ENCODE results near the gene CEP85L. TPM values are rescaled to one million over a fixed set of nuclear protein-coding genes. Genes with fewer than 3 reads are reported as not detected.
A peak's percentile ranks its signal among the peaks of the same experiment; 100 is the strongest.

CEP85L gene
- total RNA-seq, 1 donor from 2014 or later: 42.3 TPM

DNA sequence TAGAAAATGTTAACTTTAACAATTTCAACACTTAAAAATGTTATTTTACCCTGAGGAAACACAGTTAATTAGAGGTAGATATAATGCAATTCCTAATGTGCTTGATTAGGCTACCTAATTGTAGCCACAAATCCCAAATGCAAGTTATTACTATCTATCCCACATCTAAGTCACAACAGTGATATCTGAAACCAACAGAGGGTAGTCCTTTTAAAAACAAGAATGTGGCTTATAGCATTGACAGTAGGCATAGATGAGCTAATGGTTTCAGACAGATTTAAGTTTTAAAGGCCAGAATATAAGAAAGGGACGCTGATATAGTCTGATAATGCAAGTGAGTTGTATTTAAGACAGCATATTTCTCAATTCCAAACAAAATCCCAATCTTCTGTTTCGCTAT, 80.3 kb downstream of the CEP85L start:
- peaks cover 29% of the 10 kb centered on the region for H3K36me3 Mint-ChIP-seq (ENCODE audit: low read depth)
- intact Hi-C loops (cut with micrococcal nuclease): no loop called here
- no peaks in the 10 kb centered on the region for H3K27me3 Mint-ChIP-seq
- peaks cover 17% of the 10 kb centered on the region for H3K9me3 Mint-ChIP-seq
- H3K4me1 Mint-ChIP-seq: peaks cover 7% of the 10 kb centered on the region
- no peak overlapping the region for H3K4me3 Mint-ChIP-seq
- no peak overlapping the region for H3K27ac Mint-ChIP-seq
- DNase-seq: no peak

DNA sequence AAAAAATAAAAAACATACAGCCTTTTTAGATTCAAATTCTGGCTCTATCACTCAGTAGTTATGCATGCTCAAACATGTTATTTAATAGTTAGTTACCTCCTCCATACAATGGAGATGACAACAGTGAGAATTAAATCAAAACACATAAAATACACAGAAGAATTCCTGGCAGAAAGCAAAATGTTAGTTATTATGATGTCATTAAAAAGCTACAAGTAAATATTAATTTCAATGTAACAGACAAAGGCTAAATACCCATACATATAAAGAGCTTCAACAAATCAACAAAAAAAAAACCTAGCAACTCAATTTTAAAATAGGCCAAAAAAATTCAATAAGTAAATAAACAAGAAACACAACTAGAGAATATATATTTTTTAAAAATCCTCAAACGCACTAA, 81.9 kb downstream of the CEP85L start:
- H3K36me3 Mint-ChIP-seq (ENCODE audit: low read depth): peaks cover 23% of the 10 kb centered on the region
- no peak for DNase-seq
- no peaks in the 10 kb centered on the region for H3K27me3 Mint-ChIP-seq
- H3K9me3 Mint-ChIP-seq: peaks cover 7% of the 10 kb centered on the region
- H3K4me1 Mint-ChIP-seq: peaks cover 14% of the 10 kb centered on the region
- no peak overlapping the region for H3K27ac Mint-ChIP-seq
- intact Hi-C loops (cut with micrococcal nuclease): loop anchor here (5.0 to 10.0 kb wide), 3 partner anchors 158 to 323 kb away; partner anchors contain the start of gene ASF1A
- H3K4me3 Mint-ChIP-seq: no peak overlapping the region

DNA sequence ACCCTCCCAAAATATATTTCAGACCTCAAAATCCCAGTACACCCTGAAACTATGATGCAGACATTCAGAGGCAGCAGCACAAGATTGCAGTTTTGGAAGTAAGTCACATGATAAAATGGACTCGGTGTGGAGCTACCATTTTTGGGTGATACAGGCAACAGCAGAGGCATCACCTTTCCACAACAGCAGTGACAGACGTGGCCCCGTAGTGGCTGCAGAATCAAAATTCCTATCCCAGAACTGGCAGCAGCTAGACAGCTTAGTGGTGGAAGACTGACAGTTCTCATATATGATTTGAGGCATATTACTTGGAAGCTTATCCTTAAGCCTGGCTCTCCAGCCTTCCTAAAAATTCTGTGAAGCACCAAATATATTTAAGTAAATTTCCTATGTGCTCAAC, 83.4 kb downstream of the CEP85L start:
- no peaks in the 10 kb centered on the region for H3K27me3 Mint-ChIP-seq
- H3K27ac Mint-ChIP-seq: no peak overlapping the region
- peaks cover 17% of the 10 kb centered on the region for H3K36me3 Mint-ChIP-seq (ENCODE audit: low read depth)
- peaks cover 14% of the 10 kb centered on the region for H3K4me1 Mint-ChIP-seq
- intact Hi-C loops (cut with micrococcal nuclease): loop anchor here (5.0 to 10.0 kb wide), 3 partner anchors 159 to 324 kb away; partner anchors contain the start of gene ASF1A
- DNase-seq: peak; percentile 48
- no peak overlapping the region for H3K4me3 Mint-ChIP-seq
- no peaks in the 10 kb centered on the region for H3K9me3 Mint-ChIP-seq

DNA sequence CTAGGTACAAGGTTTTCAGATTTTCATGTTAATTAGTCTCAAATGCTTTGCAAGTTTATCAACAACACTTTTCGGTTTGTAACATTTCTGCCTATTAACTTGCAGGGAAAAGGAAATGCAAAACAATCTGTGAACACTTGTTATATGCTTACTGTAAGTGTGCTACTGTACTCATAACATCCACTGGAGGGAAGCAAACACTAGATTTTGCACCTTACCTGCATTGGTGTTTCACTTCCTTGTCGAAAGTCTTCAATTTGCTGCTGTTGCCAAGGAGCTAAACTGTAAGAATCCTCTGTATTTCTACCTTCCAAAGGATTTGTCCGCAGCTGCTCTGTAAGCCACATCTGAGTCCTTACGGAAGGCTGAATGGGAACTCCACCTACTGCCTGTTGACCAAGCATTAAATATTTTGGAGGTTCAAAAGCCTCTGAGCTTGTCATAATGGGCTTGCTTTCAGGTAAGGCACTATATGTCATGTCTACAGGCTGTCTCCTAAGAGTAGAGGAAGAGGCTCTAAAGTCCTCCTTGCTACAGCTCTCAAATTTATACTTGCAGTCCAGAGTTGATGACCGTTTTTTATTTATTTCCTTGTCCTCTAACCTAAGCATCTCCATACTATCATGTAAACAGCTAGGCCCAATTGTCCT, 86.0 kb downstream of the CEP85L start:
- intact Hi-C loops (cut with micrococcal nuclease): loop anchor here (1.0 to 10.0 kb wide), 5 partner anchors 54 to 327 kb away; partner anchors contain the start of gene ASF1A
- Mint-ChIP-seq H3K4me1 (peaks cover 13% of the 10 kb centered on the region), H3K27me3 (no peaks in the 10 kb centered on the region), H3K4me3 (no peak overlapping the region), H3K27ac (no peak overlapping the region), H3K36me3 (ENCODE audit: low read depth) (peaks cover 14% of the 10 kb centered on the region), H3K9me3 (no peaks in the 10 kb centered on the region)
- DNase-seq: peak; percentile 80

DNA sequence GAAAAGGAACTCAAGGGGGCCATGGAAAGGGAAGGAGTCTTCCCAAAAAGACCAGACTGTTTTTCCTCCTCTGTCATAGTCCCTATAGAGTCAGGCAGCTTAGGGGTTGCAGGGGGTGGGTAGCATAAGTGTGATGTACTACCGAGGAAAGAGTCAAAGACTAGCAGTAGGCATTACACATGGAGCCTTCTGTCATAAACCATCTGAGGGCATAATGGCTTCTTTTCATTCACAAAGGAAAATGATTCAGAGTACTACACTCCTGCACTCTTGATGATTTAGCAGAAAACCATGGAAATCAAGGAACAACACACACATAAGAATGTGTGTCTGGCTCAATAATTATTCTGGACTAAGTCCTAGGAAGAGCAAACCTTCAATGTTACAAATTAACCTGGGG, 88.4 kb downstream of the CEP85L start:
- intact Hi-C loops (cut with micrococcal nuclease): loop anchor here (10.0 kb wide), 1 partner anchor 242 kb away; no protein-coding TSS in a partner anchor
- Mint-ChIP-seq H3K36me3 (ENCODE audit: low read depth) (peaks cover 24% of the 10 kb centered on the region), H3K27me3 (no peaks in the 10 kb centered on the region), H3K4me1 (peaks cover 29% of the 10 kb centered on the region), H3K4me3 (no peak overlapping the region), H3K27ac (no peak overlapping the region), H3K9me3 (no peaks in the 10 kb centered on the region)
- DNase-seq: peak; percentile 46

DNA sequence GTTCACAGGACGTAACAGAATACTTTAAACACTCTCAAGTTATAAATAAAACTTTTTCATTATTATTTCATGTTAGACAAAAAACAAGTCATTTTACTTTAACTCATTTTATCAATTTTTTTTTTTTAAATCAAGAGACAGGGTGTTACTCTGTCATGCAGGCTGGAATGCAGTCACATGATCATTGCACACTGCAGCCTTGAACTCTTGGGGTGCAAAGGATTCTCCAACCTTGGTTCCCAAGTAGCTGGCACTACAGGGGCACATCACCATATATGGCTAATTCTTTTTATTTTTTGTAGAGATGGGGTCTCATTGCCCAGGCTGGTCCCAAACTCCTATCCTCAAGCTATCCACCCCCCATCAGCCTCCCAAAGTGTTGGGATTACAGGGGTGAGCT, 89.1 kb downstream of the CEP85L start:
- H3K4me3 Mint-ChIP-seq: no peak overlapping the region
- H3K9me3 Mint-ChIP-seq: no peaks in the 10 kb centered on the region
- no peaks in the 10 kb centered on the region for H3K27me3 Mint-ChIP-seq
- H3K27ac Mint-ChIP-seq: no peak overlapping the region
- peaks cover 33% of the 10 kb centered on the region for H3K4me1 Mint-ChIP-seq
- DNase-seq: no peak
- H3K36me3 Mint-ChIP-seq (ENCODE audit: low read depth): peaks cover 29% of the 10 kb centered on the region
- intact Hi-C loops (cut with micrococcal nuclease): loop anchor here (10.0 kb wide), 1 partner anchor 243 kb away; no protein-coding TSS in a partner anchor

DNA sequence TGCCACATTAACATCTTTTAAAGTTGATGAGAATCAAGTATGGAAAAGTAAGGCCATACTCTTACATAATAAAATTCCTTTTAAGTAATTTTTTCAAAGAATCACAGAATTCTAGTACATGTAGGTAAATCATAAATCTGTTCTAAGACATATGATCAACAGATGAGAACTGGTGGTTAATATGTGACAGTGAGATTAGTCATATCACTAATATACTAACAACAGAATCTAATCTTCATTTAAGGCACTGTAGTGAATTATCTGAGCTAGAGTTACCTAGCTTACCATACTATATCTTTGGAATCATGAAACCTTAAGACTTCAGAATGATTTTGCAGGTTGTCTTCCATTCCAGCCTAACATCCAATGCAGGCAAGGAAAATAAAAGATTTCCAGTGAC, 91.7 kb downstream of the CEP85L start:
- Mint-ChIP-seq H3K4me3 (no peak overlapping the region), H3K9me3 (no peaks in the 10 kb centered on the region), H3K4me1 (peaks cover 26% of the 10 kb centered on the region), H3K27ac (no peak overlapping the region), H3K27me3 (no peaks in the 10 kb centered on the region), H3K36me3 (ENCODE audit: low read depth) (peaks cover 29% of the 10 kb centered on the region)
- no peak for DNase-seq
- intact Hi-C loops (cut with micrococcal nuclease): loop anchor here (10.0 kb wide), 2 partner anchors 245 to 555 kb away; no protein-coding TSS in a partner anchor

DNA sequence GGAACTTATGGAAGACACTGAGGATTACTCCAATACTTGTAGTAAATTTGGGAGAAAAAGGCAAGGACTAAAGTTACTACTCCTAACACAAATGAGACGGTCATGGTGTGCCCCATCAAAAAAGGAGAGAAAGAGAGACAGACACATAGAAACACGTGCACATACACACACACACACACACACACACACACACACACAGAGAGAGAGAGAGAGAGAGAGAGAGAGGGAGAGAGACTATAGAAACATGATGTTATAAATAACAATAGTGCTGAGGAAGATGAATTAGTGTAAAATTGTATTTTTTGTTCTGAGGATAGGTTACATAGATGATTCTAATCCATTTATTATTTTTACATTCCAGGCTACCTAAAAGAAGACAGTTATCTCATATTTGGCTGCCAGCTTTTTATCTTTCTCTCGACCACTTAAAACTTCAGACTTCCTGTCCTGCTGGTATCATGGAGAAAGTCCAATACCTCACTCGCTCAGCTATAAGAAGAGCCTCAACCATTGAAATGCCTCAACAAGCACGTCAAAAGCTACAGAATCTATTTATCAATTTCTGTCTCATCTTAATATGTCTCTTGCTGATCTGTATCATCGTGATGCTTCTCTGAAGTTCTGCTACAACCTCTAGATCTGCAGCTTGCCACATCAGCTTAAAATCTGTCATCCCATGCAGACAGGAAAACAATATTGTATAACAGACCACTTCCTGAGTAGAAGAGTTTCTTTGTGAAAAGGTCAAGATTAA, 92.8 kb downstream of the CEP85L start:
- intact Hi-C loops (cut with micrococcal nuclease): loop anchor here (10.0 kb wide), 1 partner anchor 556 kb away; no protein-coding TSS in a partner anchor
- Mint-ChIP-seq H3K27me3 (no peaks in the 10 kb centered on the region), H3K9me3 (no peaks in the 10 kb centered on the region), H3K4me3 (peak overlapping the region; percentile 81), H3K27ac (peak overlapping the region; percentile 96), H3K4me1 (peaks cover 26% of the 10 kb centered on the region), H3K36me3 (ENCODE audit: low read depth) (peaks cover 26% of the 10 kb centered on the region)
- peak; percentile 78 for DNase-seq

DNA sequence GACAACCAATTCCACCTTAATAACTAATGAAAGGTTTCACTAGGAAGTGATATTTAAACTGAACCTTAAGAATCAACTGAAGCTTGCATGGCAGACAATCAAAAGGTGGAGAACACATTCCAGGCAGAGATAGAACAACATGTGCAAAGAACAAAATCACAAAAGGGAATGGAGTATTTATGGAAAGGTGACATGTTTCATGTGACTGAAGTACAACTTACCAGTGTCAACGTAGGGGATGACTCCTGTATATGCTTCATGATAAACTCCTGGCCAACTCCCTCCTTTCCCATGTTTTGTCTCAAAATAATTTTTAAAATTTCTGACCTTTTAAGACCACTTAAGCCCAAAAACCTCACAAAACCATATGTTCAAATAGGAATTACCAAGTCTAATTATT, 96.7 kb downstream of the CEP85L start:
- no peak overlapping the region for H3K4me3 Mint-ChIP-seq
- DNase-seq: no peak
- H3K9me3 Mint-ChIP-seq: no peaks in the 10 kb centered on the region
- peaks cover 23% of the 10 kb centered on the region for H3K36me3 Mint-ChIP-seq (ENCODE audit: low read depth)
- peaks cover 24% of the 10 kb centered on the region for H3K4me1 Mint-ChIP-seq
- intact Hi-C loops (cut with micrococcal nuclease): loop anchor here (10.0 kb wide), 1 partner anchor 560 kb away; no protein-coding TSS in a partner anchor
- no peaks in the 10 kb centered on the region for H3K27me3 Mint-ChIP-seq
- H3K27ac Mint-ChIP-seq: no peak overlapping the region

DNA sequence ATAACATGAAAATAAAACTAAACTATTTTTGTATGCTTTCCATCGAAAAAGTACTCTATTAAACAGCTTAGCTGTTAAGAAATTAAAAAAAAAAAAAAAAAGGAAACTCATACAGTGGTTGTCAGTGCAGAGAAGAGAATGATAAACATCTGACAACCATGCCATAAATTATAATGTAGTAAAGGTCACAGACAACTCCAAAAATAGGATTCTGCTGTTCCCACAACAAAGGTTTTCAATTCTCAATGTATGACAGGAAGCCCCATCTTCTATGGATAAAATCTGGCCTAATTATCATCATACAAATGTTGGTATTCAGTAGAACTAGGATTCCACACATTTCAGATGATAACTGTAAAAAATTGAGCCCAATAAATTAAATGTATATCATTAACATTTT, 98.3 kb downstream of the CEP85L start:
- no peak for DNase-seq
- peaks cover 11% of the 10 kb centered on the region for H3K4me1 Mint-ChIP-seq
- H3K9me3 Mint-ChIP-seq: no peaks in the 10 kb centered on the region
- no peak overlapping the region for H3K27ac Mint-ChIP-seq
- no peak overlapping the region for H3K4me3 Mint-ChIP-seq
- intact Hi-C loops (cut with micrococcal nuclease): loop anchor here (10.0 kb wide), 1 partner anchor 562 kb away; no protein-coding TSS in a partner anchor
- no peaks in the 10 kb centered on the region for H3K27me3 Mint-ChIP-seq
- H3K36me3 Mint-ChIP-seq (ENCODE audit: low read depth): peaks cover 16% of the 10 kb centered on the region

DNA sequence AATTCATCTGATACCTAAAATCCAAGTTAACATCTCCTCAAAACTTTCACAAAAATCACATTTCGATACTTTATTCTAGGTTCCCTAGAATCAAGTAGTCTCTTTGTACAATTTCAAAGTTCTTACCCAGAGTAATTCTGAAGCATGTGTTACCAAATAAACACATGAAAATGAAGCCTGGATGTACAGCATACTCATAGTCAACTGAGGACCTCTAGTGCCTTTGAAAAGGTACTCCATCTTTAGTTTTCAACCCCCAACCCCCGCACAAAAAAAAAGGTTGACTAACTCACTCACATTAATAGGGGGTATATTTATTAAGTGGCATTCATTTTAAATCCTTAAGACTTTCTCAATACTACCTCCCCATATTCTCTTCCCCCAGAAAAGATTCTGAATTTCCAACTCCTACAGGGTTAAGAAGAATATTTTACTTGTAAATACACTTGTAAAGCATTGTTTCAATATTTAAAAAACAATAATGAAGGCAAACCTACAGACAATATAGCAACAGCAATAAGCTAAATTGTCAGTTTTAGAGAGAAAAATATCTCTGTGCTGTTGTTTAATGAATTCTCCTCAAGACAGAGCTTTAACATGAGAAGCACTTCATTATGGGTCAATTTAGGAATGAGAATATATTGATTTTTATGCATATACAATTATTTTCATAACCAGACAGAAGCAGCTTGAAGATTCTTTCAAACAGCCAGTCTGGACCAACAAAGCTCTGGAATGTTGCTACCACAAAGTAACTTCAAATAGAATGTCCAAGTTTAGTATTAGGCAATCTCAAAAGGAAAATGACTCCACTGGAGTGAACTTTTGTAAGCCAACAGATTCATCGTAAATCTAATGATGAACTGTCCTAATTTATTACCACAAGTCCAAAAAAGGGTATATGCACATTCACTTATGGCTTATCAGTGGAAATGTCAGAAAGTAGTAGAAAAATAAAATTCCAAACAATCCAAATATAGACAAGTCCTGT, 100.0 kb downstream of the CEP85L start:
- DNase-seq: peak; percentile 72
- H3K4me3 Mint-ChIP-seq: no peak overlapping the region
- no peaks in the 10 kb centered on the region for H3K27me3 Mint-ChIP-seq
- H3K9me3 Mint-ChIP-seq: no peaks in the 10 kb centered on the region
- H3K27ac Mint-ChIP-seq: peak overlapping the region; percentile 15
- peaks cover 12% of the 10 kb centered on the region for H3K36me3 Mint-ChIP-seq (ENCODE audit: low read depth)
- intact Hi-C loops (cut with micrococcal nuclease): loop anchor here (1.0 to 10.0 kb wide), 2 partner anchors 267 to 563 kb away; no protein-coding TSS in a partner anchor
- H3K4me1 Mint-ChIP-seq: peaks cover 5% of the 10 kb centered on the region

DNA sequence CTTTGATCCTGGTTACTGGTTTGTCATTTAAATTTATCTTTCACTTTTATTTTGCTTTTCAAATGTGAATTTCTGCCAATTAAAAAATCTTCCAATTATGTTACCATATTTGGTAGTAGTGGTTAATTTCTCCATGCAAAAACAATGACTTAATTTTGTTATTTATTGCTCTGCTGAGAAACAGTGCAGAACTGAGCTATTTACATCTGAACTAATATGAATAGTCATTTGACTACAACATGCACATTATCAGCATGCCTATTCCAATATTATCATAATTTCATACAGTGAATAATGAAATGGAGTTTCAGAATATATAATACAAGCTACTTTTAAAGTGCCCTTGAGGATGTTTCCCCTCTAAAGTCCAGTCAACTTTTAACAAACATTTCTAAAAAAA, 102.8 kb downstream of the CEP85L start:
- intact Hi-C loops (cut with micrococcal nuclease): no loop called here
- Mint-ChIP-seq H3K4me3 (no peak overlapping the region), H3K4me1 (peaks cover 8% of the 10 kb centered on the region), H3K27ac (no peak overlapping the region), H3K9me3 (no peaks in the 10 kb centered on the region), H3K27me3 (no peaks in the 10 kb centered on the region), H3K36me3 (ENCODE audit: low read depth) (peaks cover 8% of the 10 kb centered on the region)
- DNase-seq: no peak

DNA sequence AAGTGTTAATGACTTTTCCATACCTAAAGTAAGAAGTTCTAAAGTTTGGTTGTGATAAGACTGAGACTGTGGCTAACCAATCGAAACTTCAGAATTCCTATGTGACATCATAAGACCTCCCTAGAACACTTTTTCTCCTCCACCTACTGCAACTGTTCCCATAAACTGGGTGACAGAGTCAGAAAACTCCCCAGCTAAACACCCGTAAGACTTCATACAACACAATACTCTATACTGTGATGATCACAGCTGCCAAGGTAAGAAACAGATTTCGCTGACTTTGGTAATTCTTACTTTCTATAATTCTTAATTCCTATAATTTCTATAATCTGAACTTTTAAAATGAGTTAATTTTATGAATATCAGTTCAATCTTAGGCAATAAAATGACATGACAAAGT, 103.3 kb downstream of the CEP85L start, which contains the start of gene PLN:
Gene PLN (plus strand): TSS at position 161 of the 400 bp plus-strand sequence. CDS start 10,626 bp downstream, outside the sequence.
- Mint-ChIP-seq H3K9me3 (no peaks in the 10 kb centered on the region), H3K4me3 (no peak within 1 kb of the TSS), H3K36me3 (ENCODE audit: low read depth) (peaks cover 8% of the 10 kb centered on the region), H3K4me1 (peaks cover 8% of the 10 kb centered on the region), H3K27me3 (no peaks in the 10 kb centered on the region), H3K27ac (no peak within 1 kb of the TSS)
- no peak for DNase-seq
- intact Hi-C loops (cut with micrococcal nuclease): no loop called here

Data from activated CD4-positive, alpha-beta T cell treated with anti-CD3 and anti-CD28 coated beads, Interleukin-2, amount 10 ng/mL, durations not matched to agents 24 days and 14 days (primary cell).